Upper lobe of left lung (tissue), 6 donors: Measurements from ENCODE around the gene HSPA4. TPM values are rescaled to one million over a fixed set of nuclear protein-coding genes. Genes with fewer than 3 reads are reported as not detected.
"Not testable (repeated sequence)": the region's sequence is repeated elsewhere in the genome, so short reads cannot be mapped to it uniquely, and the experiment has no call there.

ENCODE experiments used
- ATAC-seq, 2 donors: fragments of 200-7000 bp; cut with Tn5 transposase; one replicate each; pipeline ENCODE4 v1.9.1; 2022; ENCODE audit warnings: mild to moderate bottlenecking in 2 of 2, moderate library complexity in 2 of 2; ENCODE audit not compliant: low FRiP score in 2 of 2
- DNase-seq, 2 donors: peaks; one replicate each; pipeline ENCODE4 v3.0.0-alpha.2; 2019 to 2020
- H3K27ac ChIP-seq, 4 donors: fragments of 200-600 bp; sonication (generic); one replicate each; pipeline ENCODE4 v1.5.1; 2016 to 2019
- H3K27me3 ChIP-seq, 4 donors: fragments of 200-600 bp; sonication (generic); one replicate each; pipeline ENCODE4 v1.5.1; 2017 to 2019
- H3K36me3 ChIP-seq, 4 donors: fragments of 200-600 bp; sonication (generic); one replicate each; pipeline ENCODE4 v1.5.1; 2016 to 2019
- H3K4me1 ChIP-seq, 4 donors: fragments of 200-600 bp; sonication (generic); one replicate each; pipeline ENCODE4 v1.5.1; 2018 to 2019
- H3K4me3 ChIP-seq, 4 donors: fragments of 200-600 bp; sonication (generic); one replicate each; pipeline ENCODE4 v1.5.1; 2017 to 2019; ENCODE audit warnings: mild to moderate bottlenecking in 2 of 4, moderate library complexity in 1 of 4
- H3K9me3 ChIP-seq, 4 donors: fragments of 200-600 bp; sonication (generic); one replicate each; pipeline ENCODE4 v1.5.1; 2018 to 2019
- CTCF ChIP-seq, 6 experiments: fragments of 450-650 bp in 4 of 6; fragments of 200-600 bp in 2 of 6; sonication (generic) in 2 of 6; IDR thresholded peaks; one replicate each; pipeline ENCODE4 v1.5.1; 2016 to 2019; ENCODE audit warnings: antibody characterized with exemption in 6 of 6
- EP300 ChIP-seq, 4 donors: sonication (generic); formaldehyde crosslinking; IDR thresholded peaks; one replicate each; pipeline ENCODE4 v1.5.1; 2017; ENCODE audit warnings: antibody characterized with exemption in 4 of 4, control low read depth in 2 of 4
- POLR2A ChIP-seq, 4 donors: fragments of 450-650 bp; IDR thresholded peaks; one replicate each; pipeline ENCODE4 v1.5.1; 2016 to 2017; ENCODE audit warnings: antibody characterized with exemption in 4 of 4, mild to moderate bottlenecking in 2 of 4
- POLR2AphosphoS5 ChIP-seq, 2 donors: sonication (generic); formaldehyde crosslinking; IDR thresholded peaks; one replicate each; pipeline ENCODE4 v1.5.1; 2017; ENCODE audit warnings: antibody characterized with exemption in 2 of 2
- WGBS, 2 donors: methylation state at CpG; one replicate each; pipeline ENCODE4 v1.1.5; 2017 to 2018; 5-methylcytosine and 5-hydroxymethylcytosine counted together
- total RNA-seq, 6 donors: library from RNA; depleted of rRNA in 4 of 6; stranded (reverse); fragments of >200 nt in 4 of 6; gene quantifications; one replicate each; pipeline versions ENCODE4 v1.1.0 to v1.2.1, GENCODE V29; 2016 to 2021
- donor health status: DM: no; HTN: no; CAD: no; lungs with moderate emphysema.
- donor health status: DM: no; HTN: yes; CAD: no; lungs with severe emphysema.

Gene HSPA4
- total RNA-seq, 6 donors from 2014 or later: 27.2 to 59.1 (median 56.7) TPM

GRCh38 chr5:133032852-133033742, 18.7 kb upstream of the HSPA4 start:
- Histone ChIP-seq H3K4me3 (no peak overlapping the region), H3K27me3 (no peaks in the 10 kb centered on the region), H3K27ac (peak overlapping the region in 2 of 4 donors; percentile 11 to 46), H3K4me1 (peaks cover 0 to 11% (median 5%) of the 10 kb centered on the region in 4 donors), H3K9me3 (no peaks in the 10 kb centered on the region), H3K36me3 (no peaks in the 10 kb centered on the region)
- 51 to 55% methylated on average over 6 of the region's 6 CpGs for WGBS, 2 donors
- TF ChIP-seq EP300 (IDR thresholded peaks at IDR 0.05) (no peak), CTCF (IDR thresholded peaks at IDR 0.05) (no peak), POLR2AphosphoS5 (IDR thresholded peaks at IDR 0.05) (no peak), POLR2A (IDR thresholded peaks at IDR 0.05) (no peak)
- DNase-seq (no peak), ATAC-seq (no peak)

GRCh38 chr5:133034064-133034463, 17.7 kb upstream of the HSPA4 start:
- H3K27ac ChIP-seq: no peak overlapping the region
- H3K36me3 ChIP-seq: no peaks in the 10 kb centered on the region
- 80 to 87% methylated on average over 11 of the region's 11 CpGs for WGBS, 2 donors
- no peak for TF ChIP-seq POLR2AphosphoS5 (IDR thresholded peaks at IDR 0.05)
- TF ChIP-seq CTCF (IDR thresholded peaks at IDR 0.05): no peak
- TF ChIP-seq EP300 (IDR thresholded peaks at IDR 0.05): no peak
- TF ChIP-seq POLR2A (IDR thresholded peaks at IDR 0.05): no peak
- H3K4me1 ChIP-seq: peaks cover 0 to 11% (median 5%) of the 10 kb centered on the region in 4 donors
- no peaks in the 10 kb centered on the region for H3K9me3 ChIP-seq
- ATAC-seq (no peak), DNase-seq (no peak)
- no peak overlapping the region for H3K4me3 ChIP-seq
- no peaks in the 10 kb centered on the region for H3K27me3 ChIP-seq

DNA sequence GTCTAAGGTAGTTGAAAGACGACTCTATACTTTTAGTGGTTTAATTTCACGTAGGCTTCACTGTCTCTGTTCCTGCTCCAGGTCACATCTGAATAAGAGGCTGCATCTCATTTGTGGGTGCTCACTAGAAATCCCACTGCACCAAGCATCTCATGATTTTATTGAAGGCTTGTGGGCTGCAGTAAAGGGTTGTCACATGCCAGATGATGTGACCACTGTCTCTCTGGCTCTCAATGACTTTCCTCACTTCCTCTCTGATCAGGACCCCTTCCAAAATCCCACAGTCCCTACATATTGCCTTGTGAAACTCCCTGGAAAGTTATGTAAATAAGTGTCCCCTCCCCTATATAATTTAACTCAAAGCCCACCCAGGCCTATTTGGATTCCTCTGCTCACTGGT, 16.6 kb upstream of the HSPA4 start:
- Histone ChIP-seq H3K4me3 (no peak overlapping the region), H3K9me3 (no peaks in the 10 kb centered on the region), H3K4me1 (peaks cover 0 to 11% (median 5%) of the 10 kb centered on the region in 4 donors), H3K27ac (no peak overlapping the region), H3K27me3 (no peaks in the 10 kb centered on the region), H3K36me3 (no peaks in the 10 kb centered on the region)
- DNase-seq: no peak
- no peak for ATAC-seq
- WGBS, 2 donors: 74 to 84% methylated on average over 2 of the region's 2 CpGs
- TF ChIP-seq CTCF (IDR thresholded peaks at IDR 0.05) (no peak), POLR2A (IDR thresholded peaks at IDR 0.05) (no peak), EP300 (IDR thresholded peaks at IDR 0.05) (no peak), POLR2AphosphoS5 (IDR thresholded peaks at IDR 0.05) (no peak)

- not testable (repeated sequence) for ATAC-seq, H3K4me3 ChIP-seq, H3K9me3 ChIP-seq, H3K27me3 ChIP-seq, H3K36me3 ChIP-seq, H3K27ac ChIP-seq
- peaks cover 0 to 11% (median 5%) of the 10 kb centered on the region in 4 donors for H3K4me1 ChIP-seq
- DNase-seq: peak in 1 of 2 donors; percentile 43
- 76 to 78% methylated on average over 6 of the region's 6 CpGs for WGBS, 2 donors
Measured at GRCh38 chr5:133036677-133037076, 15.1 kb upstream of the HSPA4 start.

GRCh38 chr5:133041157-133041784, 10.5 kb upstream of the HSPA4 start:
- Histone ChIP-seq H3K4me3 (no peak overlapping the region), H3K36me3 (no peaks in the 10 kb centered on the region), H3K27me3 (no peaks in the 10 kb centered on the region), H3K4me1 (no peaks in the 10 kb centered on the region), H3K27ac (no peak overlapping the region), H3K9me3 (no peaks in the 10 kb centered on the region)
- DNase-seq (no peak), ATAC-seq (no peak)
- WGBS, 2 donors: 90% methylated on average over 3 of the region's 3 CpGs
- TF ChIP-seq EP300 (IDR thresholded peaks at IDR 0.05) (no peak), POLR2A (IDR thresholded peaks at IDR 0.05) (no peak), POLR2AphosphoS5 (IDR thresholded peaks at IDR 0.05) (no peak), CTCF (IDR thresholded peaks at IDR 0.05) (no peak)
